ENCODE measurements around the gene TMEM109. TPM values are rescaled to one million over a fixed set of nuclear protein-coding genes. Genes with fewer than 3 reads are reported as not detected.

The TMEM109 gene
- total and polyA plus RNA-seq, 2 of the 8 experiments (the other 6 are each of a cell fraction or from before 2014, with no cell fraction given) = 27.3 to 30.3 TPM

DNA sequence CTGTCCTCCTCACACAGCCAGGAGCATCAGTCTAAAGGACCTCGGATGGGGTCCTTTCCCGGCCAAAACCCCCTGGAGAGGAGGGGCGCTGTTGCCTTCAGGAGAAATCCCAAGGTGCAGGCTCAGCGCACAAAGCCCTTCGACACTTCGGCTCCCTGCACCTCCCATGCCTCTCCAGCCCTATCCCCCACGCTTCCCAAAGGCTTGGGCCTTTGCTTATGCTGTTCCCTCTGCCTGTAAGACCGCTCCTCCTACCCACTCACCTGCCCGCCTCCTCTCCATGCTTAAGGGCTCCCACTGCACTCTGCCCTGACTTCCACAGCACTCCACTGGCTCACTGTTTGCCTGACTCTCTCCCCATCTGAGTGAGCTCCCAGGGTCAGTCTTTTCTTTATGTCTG, 24.5 kb downstream of the TMEM109 start:
- no peak overlapping the region for H3K27ac ChIP-seq (ENCODE audit: low read depth, low read length)
- POLR2A ChIA-PET (ENCODE audit: partially characterized antibody) = interaction anchor here (1.3 kb wide), 1 partner anchor 23 kb away, joined by 3 read pairs; no protein-coding TSS in a partner anchor
- FAIRE-seq (no peak), DNase-seq (ENCODE audit: low read depth in 1 of 2, low spot score in 2 of 2) (no peak)
- H4K91ac ChIP-seq (replicated peaks; ENCODE audit: insufficient read length, low read length) = no peak overlapping the region
- H3K79me1 ChIP-seq (ENCODE audit: low read depth, low read length) = no peaks in the 10 kb centered on the region
- peaks cover 3 to 5% of the 10 kb centered on the region in 2 experiments for H4K20me1 ChIP-seq (replicated peaks in 1 of 2; ENCODE audit: control insufficient read depth in 1 of 2, insufficient read depth in 2 of 2, low read length in 2 of 2)
- H3K4ac ChIP-seq (replicated peaks; ENCODE audit: insufficient read length, low read depth, low read length) = no peak overlapping the region
- H2BK15ac ChIP-seq (ENCODE audit: low read length) = no peak overlapping the region
- no peak overlapping the region for H2BK120ac ChIP-seq (replicated peaks; ENCODE audit: low read depth, low read length)
- no peak overlapping the region for H2BK12ac ChIP-seq (ENCODE audit: low read depth, low read length)
- CTCF ChIA-PET (ENCODE audit: partially characterized antibody) = interaction anchor here (1.2 to 1.4 kb wide), 2 partner anchors 10 to 24 kb away, joined by 3 to 4 read pairs; no protein-coding TSS in a partner anchor
- no peak overlapping the region for H4K5ac ChIP-seq (ENCODE audit: insufficient read length, low read depth, low read length)
- no peak overlapping the region for H4K8ac ChIP-seq (ENCODE audit: extremely low read depth, insufficient read depth, low read length)
- H3K14ac ChIP-seq (ENCODE audit: insufficient read length) = no peak overlapping the region
- H2AFZ ChIP-seq (ENCODE audit: low read length) = no peak overlapping the region
- no peak overlapping the region for H2AK5ac ChIP-seq (ENCODE audit: low read depth, low read length)
- H3K27me3 ChIP-seq (replicated peaks in 1 of 4; ENCODE audit: control insufficient read depth in 3 of 4, extremely low read depth in 1 of 4, insufficient read depth in 3 of 4, low read length in 3 of 4) = no peaks in the 10 kb centered on the region
- no peak overlapping the region for H2BK5ac ChIP-seq (ENCODE audit: low read depth, low read length)
- no peak overlapping the region for H3K4me2 ChIP-seq (ENCODE audit: insufficient read depth in 1 of 2, low read depth in 2 of 2, low read length in 2 of 2)
- no peaks in the 10 kb centered on the region for H3K9me3 ChIP-seq (ENCODE audit: insufficient read depth in 2 of 2, low read depth in 1 of 2, low read length in 1 of 2)
- H3K56ac ChIP-seq (replicated peaks; ENCODE audit: insufficient read length, low read depth, low read length) = no peak overlapping the region
- no peaks in the 10 kb centered on the region; a peak in 2 of 7 replicates for H3K4me1 ChIP-seq (replicated peaks in 1 of 4; ENCODE audit: control insufficient read depth in 3 of 4, insufficient read depth in 4 of 4, low read length in 3 of 4)
- H3K79me2 ChIP-seq (ENCODE audit: control insufficient read depth in 1 of 2, insufficient read depth in 2 of 2, low read length in 2 of 2) = no peaks in the 10 kb centered on the region
- no peak overlapping the region for H3K23ac ChIP-seq (ENCODE audit: insufficient read length)
- H3K18ac ChIP-seq (ENCODE audit: extremely low read depth, low read length) = no peak overlapping the region
- no peak overlapping the region for H2BK20ac ChIP-seq (ENCODE audit: low read length)
- no peaks in the 10 kb centered on the region for H3K23me2 ChIP-seq (ENCODE audit: low read depth, low read length)
- no peak overlapping the region for H3K9ac ChIP-seq (replicated peaks in 1 of 4; ENCODE audit: extremely low read depth in 1 of 4, low read depth in 3 of 4, low read length in 3 of 4)
- peaks cover 0 to 16% (median 5%) of the 10 kb centered on the region in 4 experiments; a peak in 5 of 8 replicates for H3K36me3 ChIP-seq (ENCODE audit: control insufficient read depth in 2 of 4, insufficient read depth in 4 of 4, low read length in 3 of 4)
- 77% methylated on average over 9 of the region's 9 CpGs; no CpG with 5 or more reads in 1 of the 2 experiments for WGBS, 2 experiments (ENCODE audit: extremely low coverage in 1 of 2, insufficient coverage in 1 of 2, insufficient read length in 1 of 2, insufficient replicate concordance in 2 of 2, low coverage in 1 of 2, low lambda C conversion rate in 2 of 2, missing lambda C conversion rate in 1 of 2)
- no peak overlapping the region for H3K4me3 ChIP-seq (ENCODE audit: extremely low read depth in 1 of 4, insufficient read depth in 2 of 4, low read depth in 3 of 4, low read length in 4 of 4)
- TF ChIP-seq CTBP2 (IDR thresholded peaks at IDR 0.05; ENCODE audit: borderline replicate concordance, insufficient read depth, insufficient read length, low read length) = no peak
- no peak for TF ChIP-seq EP300 (IDR thresholded peaks at IDR 0.05; ENCODE audit: borderline replicate concordance in 1 of 2, low read depth in 2 of 2, low read length in 2 of 2)
- TF ChIP-seq, protein P1, sequence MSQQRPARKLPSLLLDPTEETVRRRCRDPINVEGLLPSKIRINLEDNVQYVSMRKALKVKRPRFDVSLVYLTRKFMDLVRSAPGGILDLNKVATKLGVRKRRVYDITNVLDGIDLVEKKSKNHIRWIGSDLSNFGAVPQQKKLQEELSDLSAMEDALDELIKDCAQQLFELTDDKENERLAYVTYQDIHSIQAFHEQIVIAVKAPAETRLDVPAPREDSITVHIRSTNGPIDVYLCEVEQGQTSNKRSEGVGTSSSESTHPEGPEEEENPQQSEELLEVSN (IDR thresholded peaks at IDR 0.05) = no peak
- TF ChIP-seq PHF8 (conservative IDR thresholded peaks at IDR 0.05; ENCODE audit: low read depth, low read length) = no peak
- no peak for TF ChIP-seq CEBPB (IDR thresholded peaks at IDR 0.05; ENCODE audit: low read depth, low read length)
- no peak for TF ChIP-seq RBBP5 (IDR thresholded peaks at IDR 0.05; ENCODE audit: borderline replicate concordance, low read depth, low read length)
- no peak for TF ChIP-seq ZNF274 (IDR thresholded peaks at IDR 0.05; ENCODE audit: borderline replicate concordance, extremely low read depth, low read length)
- TF ChIP-seq POU5F1 (IDR thresholded peaks at IDR 0.05; ENCODE audit: low read depth, low read length) = no peak
- TF ChIP-seq TCF12 (IDR thresholded peaks at IDR 0.05; ENCODE audit: low read depth, low read length) = no peak
